GM19468 (cell line): Measurements from ENCODE around the gene ZFP36L1.

ENCODE experiments used
- ATAC-seq: cut with Tn5 transposase; IDR thresholded peaks from one replicate; pipeline ENCODE4 v1.9.1; 2021; ENCODE audit warnings: mild to moderate bottlenecking, moderate library complexity, moderate number of reproducible peaks; ENCODE audit not compliant: unreplicated experiment; ENCODE audit errors: extremely low read depth

Gene ZFP36L1

DNA sequence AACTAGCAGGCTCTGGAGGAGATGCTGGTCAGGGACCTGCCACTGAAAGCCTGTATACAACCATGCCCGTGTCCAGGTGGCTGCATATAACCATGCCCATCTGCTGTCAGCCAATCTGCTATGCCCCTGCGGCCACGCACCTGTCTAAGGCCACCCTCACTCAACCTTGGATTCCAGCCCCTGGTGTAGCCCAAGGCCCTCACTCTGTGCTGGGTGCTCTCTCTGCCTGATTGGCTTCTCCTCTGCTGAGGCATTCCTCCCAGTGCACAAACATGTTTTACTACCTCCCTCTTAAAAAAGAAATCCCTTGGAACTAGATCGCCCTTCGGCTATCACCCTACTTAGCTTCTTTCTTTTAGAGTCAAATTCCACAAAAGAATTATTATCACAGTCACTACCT is 45.5 kb downstream of the ZFP36L1 start:
- ATAC-seq = no peak

DNA sequence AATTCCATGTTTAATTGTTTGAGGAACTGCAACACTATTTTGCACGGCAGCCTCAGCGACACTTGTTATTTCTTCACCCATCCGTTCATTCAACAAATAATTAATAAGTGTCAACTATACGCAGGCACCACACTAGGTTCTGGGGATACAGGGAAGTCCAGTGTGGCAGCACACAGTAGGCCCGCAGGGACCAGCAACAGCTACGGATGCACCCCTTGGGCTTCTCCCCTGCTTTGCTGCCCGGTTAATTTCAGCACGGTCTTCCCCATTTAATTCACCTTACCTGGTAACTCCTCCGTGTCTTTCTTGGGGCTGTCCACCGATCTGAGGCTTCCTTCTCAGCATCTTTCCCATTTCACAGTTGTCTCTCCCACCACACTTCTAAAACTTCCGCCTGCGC is 48.3 kb downstream of the ZFP36L1 start:
- ATAC-seq = no peak

DNA sequence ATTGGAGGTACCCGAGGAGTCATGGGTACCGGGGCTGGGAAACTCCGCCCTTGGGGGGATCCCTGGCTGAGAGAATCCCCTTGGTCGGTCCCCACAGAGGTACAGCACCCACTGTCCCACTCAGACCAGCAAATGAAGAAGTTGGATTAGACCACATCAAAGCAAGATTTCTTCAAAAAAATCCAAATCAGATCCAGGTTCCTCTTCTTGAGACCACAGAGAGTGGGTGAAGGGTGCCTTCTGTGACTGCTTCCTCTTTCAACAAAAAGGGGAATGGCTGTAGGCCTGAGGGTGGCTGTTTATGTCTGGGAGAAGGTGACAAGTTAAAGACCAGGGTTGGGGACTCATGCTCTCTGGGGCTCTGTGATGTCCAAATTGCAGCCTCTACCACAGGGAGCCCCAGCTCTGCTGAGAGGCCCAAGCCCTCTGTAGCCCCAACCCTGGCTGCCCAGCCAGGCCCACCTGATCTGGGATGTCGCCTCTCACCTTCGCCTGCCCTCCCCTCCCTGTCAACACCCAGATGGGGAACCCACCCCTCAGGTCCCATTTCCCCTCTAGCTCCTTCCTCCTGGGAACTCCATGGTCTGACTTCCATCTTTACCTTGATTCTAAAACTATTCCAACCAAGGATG is 50.9 kb downstream of the ZFP36L1 start:
- peak; percentile 71 for ATAC-seq

DNA sequence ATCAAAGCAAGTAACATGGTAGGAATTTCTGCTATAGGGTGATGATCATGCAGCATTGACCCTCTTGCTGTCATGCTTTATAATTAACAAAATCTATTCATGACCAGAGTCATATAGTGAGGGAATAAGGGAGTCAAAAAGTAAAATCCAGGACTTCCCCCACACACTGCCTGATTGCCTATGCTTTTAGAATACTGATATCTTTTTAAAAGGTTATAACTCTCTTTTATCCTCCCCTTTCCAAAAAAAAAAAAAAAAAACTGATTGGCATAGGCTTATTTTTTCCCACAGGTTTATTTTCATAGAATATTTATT is 51.4 kb downstream of the ZFP36L1 start:
- ATAC-seq = no peak

DNA sequence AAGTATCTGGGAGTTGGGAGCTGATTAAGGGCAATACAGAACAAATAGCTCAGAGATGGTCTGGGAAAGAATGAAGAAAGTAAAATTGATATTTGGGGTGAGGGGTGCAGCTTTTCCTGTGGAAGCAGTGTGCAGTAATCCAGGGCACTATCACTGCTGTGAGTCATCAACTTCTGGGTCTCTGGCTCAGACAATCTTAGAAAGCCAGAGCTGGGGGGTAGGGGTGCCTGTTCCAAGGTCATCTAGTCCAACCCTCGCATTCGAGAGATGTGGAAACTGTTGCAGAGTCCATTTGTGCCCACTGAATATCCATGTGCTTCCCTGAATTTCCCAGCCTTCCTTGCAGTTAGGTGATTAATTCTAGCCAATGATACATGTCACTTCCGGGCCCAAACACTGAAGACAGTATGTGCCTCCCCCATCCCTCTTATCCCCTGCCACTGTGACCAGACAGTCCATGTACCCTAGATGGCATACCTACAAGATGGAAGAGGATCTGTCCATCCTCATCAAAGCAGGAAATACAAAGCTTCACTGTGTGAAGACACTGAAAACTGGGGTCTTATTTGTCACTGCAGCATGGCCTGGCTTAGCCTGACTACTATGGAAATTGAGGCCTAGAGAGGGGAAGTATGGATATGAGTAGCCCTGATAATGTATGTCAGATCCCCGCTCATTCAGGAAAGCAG is 51.9 kb downstream of the ZFP36L1 start:
- ATAC-seq = no peak

DNA sequence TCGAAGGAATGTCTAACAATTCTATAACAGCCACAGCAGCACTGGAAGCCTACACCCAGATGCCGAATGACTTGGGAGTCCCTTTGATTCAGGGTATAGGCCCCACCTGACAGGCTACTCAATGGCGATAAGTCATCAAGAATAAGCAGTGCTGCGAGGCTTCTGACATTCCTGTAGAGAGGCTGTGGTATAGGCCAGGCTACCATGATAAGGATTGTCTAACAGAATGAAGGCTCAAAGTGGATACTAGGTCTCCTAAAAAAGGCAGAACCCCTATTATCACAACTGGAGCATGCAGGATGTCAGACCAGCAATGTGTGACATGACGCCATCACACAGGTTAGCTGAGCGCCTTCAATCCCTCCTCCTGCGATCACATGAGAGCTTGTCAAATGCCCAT is 53.2 kb downstream of the ZFP36L1 start:
- ATAC-seq = no peak

DNA sequence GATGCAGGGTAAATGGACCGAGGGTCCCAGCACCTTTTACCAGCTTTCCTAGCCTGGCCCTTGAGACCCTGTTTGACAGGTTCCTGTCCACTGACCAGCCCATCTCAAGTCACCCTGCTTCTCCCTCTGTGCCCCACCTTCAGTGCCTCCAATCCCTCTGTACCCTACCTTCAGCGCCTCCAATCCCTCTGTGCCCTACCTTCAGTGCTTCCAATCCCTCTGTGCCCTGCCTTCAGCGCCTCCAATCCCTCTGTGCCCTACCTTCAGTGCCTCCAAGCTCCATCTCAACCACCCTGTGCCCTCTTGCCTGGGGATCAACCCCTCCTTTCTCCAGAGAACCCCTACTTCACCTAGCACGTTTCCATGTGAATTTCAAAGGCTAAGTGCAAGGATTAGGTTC is 54.3 kb downstream of the ZFP36L1 start:
- no peak for ATAC-seq
